K562 (cell line): ENCODE data around the gene PXMP2. TPM values are rescaled to one million over a fixed set of nuclear protein-coding genes. Genes with fewer than 3 reads are reported as not detected.

Experiments used
- ATAC-seq: fragments of 200-7000 bp; cut with Tn5 transposase; 3 replicates; pipeline ENCODE4 v1.9.1; 2020; ENCODE audit warnings: moderate library complexity
- BruUV-seq: library from RNA; stranded (reverse); fragments of 400-500 nt; replicated peaks from 2 replicates; lab custom pipeline; 2021; lab: Mats Ljungman, UMichigan
- CTCF ChIA-PET: fragments of 300-600 bp; formaldehyde crosslinking; extraction: SDS; loops from one replicate; lab custom pipeline; 2021; ENCODE audit warnings: low intra/inter-chr PET ratio; lab: Yijun Ruan, JAX
- POLR2A ChIA-PET: fragments of 300-600, 350-650 bp; sonication (Branson Sonifier 250); formaldehyde crosslinking; extraction: SDS; loops from one replicate; lab custom pipeline; 2021; ENCODE audit warnings: antibody characterized with exemption, inconsistent platforms; lab: Yijun Ruan, JAX
- DNase-seq, 4 experiments: peaks; one replicate each; pipeline versions ENCODE4 v3.0.0 to v3.0.0-alpha.2; 2011 to 2018; ENCODE audit warnings: low spot score in 3 of 4, mixed read lengths in 3 of 4; ENCODE audit errors: extremely low read depth in 1 of 4
- FAIRE-seq: peaks from 2 replicates; lab custom pipeline; 2011; peaks lifted over from hg19 to GRCh38; lab: Jason Lieb, UNC
- H2AFZ ChIP-seq: 2 replicates; pipeline ENCODE4 v1.6.0; 2011; ENCODE audit warnings: low read depth, low read length, control low read depth, inconsistent platforms
- H3K27ac ChIP-seq: fragments of 200-600 bp; 3 replicates; pipeline ENCODE4 v1.8.0; 2011; ENCODE audit warnings: low read depth, mild to moderate bottlenecking, control low read depth, inconsistent platforms, low read length, moderate library complexity, mixed read lengths; ENCODE audit errors: extremely low read depth
- H3K27me3 ChIP-seq, 2 experiments: fragments of 300-600 bp in 1 of 2; 2 replicates in 1 of 2; 3 replicates in 1 of 2; pipeline versions ENCODE4 v1.6.0 to v1.8.0; 2011; ENCODE audit warnings: inconsistent platforms in 2 of 2, low read length in 2 of 2, mild to moderate bottlenecking in 1 of 2, mixed read lengths in 1 of 2, moderate library complexity in 1 of 2; ENCODE audit not compliant: control insufficient read depth in 2 of 2, insufficient read depth in 2 of 2
- H3K36me3 ChIP-seq: fragments of 300-600 bp; 3 replicates; pipeline ENCODE4 v1.8.0; 2011; ENCODE audit warnings: mild to moderate bottlenecking, low read length, inconsistent platforms; ENCODE audit not compliant: control insufficient read depth, insufficient read depth
- H3K4me1 ChIP-seq, 2 experiments: fragments of 200-600 bp in 1 of 2; replicated peaks in 1 of 2; 2 replicates in 1 of 2; 3 replicates in 1 of 2; pipeline versions ENCODE4 v1.5.1 to v1.8.0; 2011; ENCODE audit warnings: inconsistent platforms in 2 of 2, low read length in 2 of 2, mild to moderate bottlenecking in 1 of 2, mixed read lengths in 1 of 2, moderate library complexity in 1 of 2; ENCODE audit not compliant: control insufficient read depth in 2 of 2, insufficient read depth in 2 of 2
- H3K4me2 ChIP-seq: 2 replicates; pipeline ENCODE4 v1.6.1; 2011; ENCODE audit warnings: low read length, control low read depth, inconsistent platforms, mixed read lengths; ENCODE audit not compliant: insufficient read depth
- H3K4me3 ChIP-seq: fragments of 200-600 bp; sonication (generic), shearing (Covaris generic); 2 replicates; pipeline ENCODE4 v1.5.1; 2016; ENCODE audit warnings: control low read depth, inconsistent platforms
- H3K79me2 ChIP-seq: fragments of 200-600 bp; 3 replicates; pipeline ENCODE4 v1.8.0; 2011; ENCODE audit warnings: low read length, inconsistent platforms; ENCODE audit not compliant: control insufficient read depth, insufficient read depth
- H3K9ac ChIP-seq, 2 experiments: 2 replicates each; pipeline versions ENCODE4 v1.6.0 to v1.6.1; 2011; ENCODE audit warnings: low read depth in 2 of 2, low read length in 2 of 2, control low read depth in 1 of 2, inconsistent platforms in 1 of 2, mild to moderate bottlenecking in 1 of 2, mixed read lengths in 1 of 2; ENCODE audit not compliant: insufficient read depth in 1 of 2
- H3K9me1 ChIP-seq: one replicate; pipeline ENCODE4 v1.6.0; 2011; ENCODE audit warnings: inconsistent platforms, mild to moderate bottlenecking, low read length, moderate library complexity; ENCODE audit not compliant: control insufficient read depth, insufficient read depth
- H3K9me3 ChIP-seq: replicated peaks from 2 replicates; pipeline ENCODE4 v1.5.1; 2011; ENCODE audit warnings: low read depth, low read length, inconsistent platforms; ENCODE audit not compliant: control insufficient read depth, insufficient read depth
- H4K20me1 ChIP-seq: replicated peaks from 2 replicates; pipeline ENCODE4 v1.6.1; 2011; ENCODE audit warnings: low read length, inconsistent platforms, mixed read lengths; ENCODE audit not compliant: control insufficient read depth, insufficient read depth
- ETV1 ChIP-seq: fragments of 450-650 bp; conservative IDR thresholded peaks from 2 replicates; pipeline ENCODE4 v1.6.1; 2016; ENCODE audit warnings: missing genetic modification characterization, control low read depth, low read depth, missing compliant biosample characterization
- POLR2G ChIP-seq: fragments of 200-400 bp; formaldehyde crosslinking; IDR thresholded peaks from 2 replicates; pipeline ENCODE4 v1.6.1; 2017; ENCODE audit warnings: low read depth, mild to moderate bottlenecking, antibody characterized with exemption, low read length, moderate library complexity
- RAD21 ChIP-seq, 2 experiments: fragments of 250-450 bp in 1 of 2; fragments of 450-650 bp in 1 of 2; sonication (Bioruptor Pico) in 1 of 2; formaldehyde crosslinking in 1 of 2; IDR thresholded peaks in 1 of 2; conservative IDR thresholded peaks in 1 of 2; 2 replicates each; pipeline versions ENCODE4 v1.4.0 to v1.8.0; 2020 to 2022; ENCODE audit warnings: mild to moderate bottlenecking in 2 of 2, moderate library complexity in 1 of 2
- WGBS: fragments of 100-300 bp; shearing (Covaris generic); methylation state at CpG from one replicate; pipeline ENCODE4 v1.1.6; 2016; ENCODE audit warnings: low coverage, mixed read lengths; ENCODE audit not compliant: insufficient coverage; ENCODE audit errors: missing lambda C conversion rate; 5-methylcytosine and 5-hydroxymethylcytosine counted together
- in situ Hi-C: fragments of 300-500 bp; cut with MboI; formaldehyde crosslinking; loops from 4 replicates; pipeline ENCODE4 v1.15.0; 2018; ENCODE audit warnings: inconsistent platforms, mixed read lengths
- intact Hi-C: fragments of 100-400 bp; cut with micrococcal nuclease; formaldehyde crosslinking; loops from 2 replicates; pipeline ENCODE4 v1.14.2; 2022
- polyA plus RNA-seq, 8 experiments: library from polyadenylated mRNA; depleted of rRNA in 4 of 8; stranded (reverse) in 5 of 8; unstranded in 3 of 8; fragments of >200 nt; fragmentation: Nextera tagmentation in 2 of 8; fragmentation: Illumina TruSeq in 1 of 8; extraction: Ambion mirVana in 2 of 8; extraction: Trizol in 1 of 8; gene quantifications; 2 replicates each; pipeline versions ENCODE4 v1.2.1 to v1.2.3, GENCODE V29; 2011 to 2014; ENCODE audit warnings: inconsistent platforms in 1 of 8, missing spikeins in 1 of 8
- total RNA-seq, 7 experiments: library from RNA; depleted of rRNA in 6 of 7; stranded (reverse); fragments of >200 nt in 6 of 7; fragmentation: Illumina TruSeq in 2 of 7; extraction: Trizol in 2 of 7; gene quantifications; 2 replicates each; pipeline versions ENCODE4 v1.2.1 to v1.2.3, GENCODE V29; 2011 to 2021; ENCODE audit warnings: low replicate concordance in 1 of 7
- TF ChIP-seq, protein P1 (sequence below), 3 experiments: IDR thresholded peaks in 2 of 3; conservative IDR thresholded peaks in 1 of 3; 2 replicates each; pipeline ENCODE4 v1.5.1; 2011 to 2012; ENCODE audit warnings: low read length in 3 of 3, mild to moderate bottlenecking in 3 of 3, control low read depth in 2 of 3, improper control_type of control experiment in 1 of 3, inconsistent platforms in 1 of 3, low read depth in 1 of 3, mixed read lengths in 1 of 3, moderate library complexity in 1 of 3; ENCODE audit not compliant: insufficient read depth in 2 of 3

Gene PXMP2
- total and polyA plus RNA-seq, 9 of the 15 experiments (the other 6 are each of a cell fraction or from before 2014, with no cell fraction given) = 3.0 to 66.1 (median 44.7) TPM

DNA sequence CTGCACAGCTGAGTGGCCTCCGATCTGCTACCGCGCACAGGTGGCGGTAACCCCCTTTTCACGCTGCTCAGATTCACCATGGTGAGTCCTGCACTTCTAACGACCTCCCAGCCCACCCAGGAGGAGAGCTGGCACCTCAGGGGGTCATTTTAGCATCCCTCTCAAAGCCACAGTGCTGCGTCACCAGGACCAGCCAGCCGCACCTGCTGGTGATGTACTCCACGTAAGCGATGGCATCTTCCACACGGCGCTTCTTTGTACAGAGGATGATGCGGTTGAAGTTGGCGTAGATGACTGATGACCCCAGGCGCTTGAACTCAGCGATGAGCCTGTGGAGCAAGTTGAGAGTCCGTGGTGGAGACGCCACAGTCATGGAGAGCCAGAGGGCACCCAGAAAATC lies 49.6 kb upstream of the PXMP2 start:
- Histone ChIP-seq H4K20me1 (peaks cover 10% of the 10 kb centered on the region; the same call in 1 of the 2 replicates), H3K9me3 (no peaks in the 10 kb centered on the region), H3K4me2 (no peak overlapping the region), H3K79me2 (no peaks in the 10 kb centered on the region; the same call in 2 of the 3 replicates), H3K9me1 (peaks cover 3% of the 10 kb centered on the region), H3K4me3 (no peak overlapping the region), H3K9ac (no peak overlapping the region), H3K27me3 (no peaks in the 10 kb centered on the region), H3K27ac (no peak overlapping the region), H2AFZ (no peak overlapping the region), H3K4me1 (peaks cover 0 to 9% of the 10 kb centered on the region in 2 experiments; a peak in 2 of 5 replicates), H3K36me3 (peaks cover 98% of the 10 kb centered on the region)
- ATAC-seq (no peak), DNase-seq (no peak), FAIRE-seq (no peak)
- BruUV-seq = no TSS peak
- ChIA-PET CTCF (no interaction called here), POLR2A (interaction anchor here (0.8 kb wide), 1 partner anchor 21 kb away, joined by 3 read pairs; no protein-coding TSS in a partner anchor)
- 0 out of 2 replicates have a peak, but pooled peaks have one; percentile 14 for TF ChIP-seq POLR2G
- no peak for TF ChIP-seq ETV1 (tag)
- in situ Hi-C loops (no loop called here), intact Hi-C loops (no loop called here)
- 96% methylated on average over 18 of the region's 18 CpGs for WGBS

DNA sequence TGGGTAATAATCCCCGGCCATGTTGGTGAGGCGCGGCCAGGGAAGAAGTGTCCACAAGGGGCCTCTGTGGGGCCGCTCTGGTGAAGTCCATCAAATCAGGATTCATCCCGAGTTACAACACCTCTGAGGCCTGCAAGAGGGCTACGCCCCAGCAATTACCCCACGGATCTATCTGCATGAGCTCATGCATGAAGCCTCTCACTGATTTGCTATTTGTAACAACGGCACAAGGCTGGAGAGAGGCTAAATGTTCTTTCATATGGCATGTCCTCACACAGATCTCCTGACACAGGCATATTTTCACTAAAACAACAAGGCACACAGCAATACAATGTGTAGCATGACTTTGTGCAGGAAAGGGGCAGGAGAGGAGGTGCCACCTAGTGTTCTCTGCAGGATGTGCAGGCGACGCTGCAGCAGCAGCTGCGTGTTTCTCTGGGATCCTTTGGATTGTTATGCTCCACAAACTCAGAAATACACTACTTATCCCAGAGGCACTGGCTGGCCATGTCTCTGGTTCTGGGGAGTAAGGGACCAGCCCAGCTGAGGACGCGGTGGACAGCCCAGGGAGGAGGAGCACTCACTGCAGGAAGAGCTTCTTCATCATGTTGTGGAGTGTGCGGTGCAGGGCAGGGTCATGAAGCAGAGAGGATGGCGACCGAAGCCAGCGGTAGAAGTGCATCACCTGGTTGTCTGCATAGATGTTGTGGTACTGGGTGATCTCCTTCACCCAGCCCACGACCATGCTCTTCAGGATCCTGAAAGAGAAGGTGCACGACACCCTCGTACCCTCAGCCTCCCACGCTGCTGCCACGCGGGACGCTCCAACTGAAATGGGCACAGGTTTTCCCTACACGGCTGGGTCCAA lies 48.6 kb upstream of the PXMP2 start:
- intact Hi-C loops = no loop called here
- peak in 2 of 4 experiments; percentile 38 to 46 for DNase-seq
- peaks cover 10% of the 10 kb centered on the region; the same call in 1 of the 2 replicates for H4K20me1 ChIP-seq
- ChIA-PET CTCF (no interaction called here), POLR2A (interaction anchor here (0.6 to 1.0 kb wide), 4 partner anchors 13 to 44 kb away, joined by 3 read pairs; no protein-coding TSS in a partner anchor)
- H3K9me1 ChIP-seq = peaks cover 3% of the 10 kb centered on the region
- no peak overlapping the region for H3K4me2 ChIP-seq
- H3K36me3 ChIP-seq = peaks cover 98% of the 10 kb centered on the region
- H3K9ac ChIP-seq = no peak overlapping the region
- WGBS = 88% methylated on average over 25 of the region's 25 CpGs
- BruUV-seq = no TSS peak
- peaks cover 0 to 7% of the 10 kb centered on the region in 2 experiments; a peak in 2 of 5 replicates for H3K4me1 ChIP-seq
- no peak overlapping the region for H2AFZ ChIP-seq
- H3K27me3 ChIP-seq = no peaks in the 10 kb centered on the region
- peak; percentile 87 for FAIRE-seq
- no peak overlapping the region for H3K27ac ChIP-seq
- H3K4me3 ChIP-seq = no peak overlapping the region
- in situ Hi-C loops = no loop called here
- no peaks in the 10 kb centered on the region; the same call in 2 of the 3 replicates for H3K79me2 ChIP-seq
- H3K9me3 ChIP-seq = no peaks in the 10 kb centered on the region
- ATAC-seq = peak; percentile 77
- peak in 1 of 2 experiments; percentile 43; a peak in 2 of 4 replicates for TF ChIP-seq RAD21 (CRISPR knock-in tag; conservative IDR thresholded peaks at IDR 0.05 in 1 of 2, IDR thresholded peaks at IDR 0.05 in 1 of 2)
- TF ChIP-seq, protein P1, sequence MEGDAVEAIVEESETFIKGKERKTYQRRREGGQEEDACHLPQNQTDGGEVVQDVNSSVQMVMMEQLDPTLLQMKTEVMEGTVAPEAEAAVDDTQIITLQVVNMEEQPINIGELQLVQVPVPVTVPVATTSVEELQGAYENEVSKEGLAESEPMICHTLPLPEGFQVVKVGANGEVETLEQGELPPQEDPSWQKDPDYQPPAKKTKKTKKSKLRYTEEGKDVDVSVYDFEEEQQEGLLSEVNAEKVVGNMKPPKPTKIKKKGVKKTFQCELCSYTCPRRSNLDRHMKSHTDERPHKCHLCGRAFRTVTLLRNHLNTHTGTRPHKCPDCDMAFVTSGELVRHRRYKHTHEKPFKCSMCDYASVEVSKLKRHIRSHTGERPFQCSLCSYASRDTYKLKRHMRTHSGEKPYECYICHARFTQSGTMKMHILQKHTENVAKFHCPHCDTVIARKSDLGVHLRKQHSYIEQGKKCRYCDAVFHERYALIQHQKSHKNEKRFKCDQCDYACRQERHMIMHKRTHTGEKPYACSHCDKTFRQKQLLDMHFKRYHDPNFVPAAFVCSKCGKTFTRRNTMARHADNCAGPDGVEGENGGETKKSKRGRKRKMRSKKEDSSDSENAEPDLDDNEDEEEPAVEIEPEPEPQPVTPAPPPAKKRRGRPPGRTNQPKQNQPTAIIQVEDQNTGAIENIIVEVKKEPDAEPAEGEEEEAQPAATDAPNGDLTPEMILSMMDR (IDR thresholded peaks at IDR 0.05 in 2 of 3, conservative IDR thresholded peaks at IDR 0.05 in 1 of 3; ENCODE audit: insufficient read depth in 2 of 3, low read depth in 1 of 3, low read length in 3 of 3) = peak; percentile 54 to 81 (median 57)
